K562 (cell line): ENCODE measurements around the gene FLT1.

Experiments
- EZH2 ChIP-seq: IDR thresholded peaks from 2 replicates; pipeline ENCODE4 v1.6.1; 2012; ENCODE audit warnings: low read depth, mild to moderate bottlenecking, inconsistent platforms, low read length, borderline replicate concordance
- HSF4 ChIP-seq: fragments of 250-450 bp; sonication (Bioruptor Pico); IDR thresholded peaks from 2 replicates; pipeline ENCODE4 v2.1.2; 2022; ENCODE audit warnings: mild to moderate bottlenecking, moderate library complexity, borderline replicate concordance
- MAFK ChIP-seq: IDR thresholded peaks from 2 replicates; pipeline ENCODE4 v1.6.1; 2011; ENCODE audit warnings: low read length, improper control_type of control experiment
- NR2C2 ChIP-seq, 2 experiments: fragments of 200-800 bp in 1 of 2; sonication (Bioruptor generic) in 1 of 2; sonication (generic) in 1 of 2; formaldehyde crosslinking in 1 of 2; IDR thresholded peaks; 2 replicates each; pipeline versions ENCODE4 v1.6.1 to v1.8.0; 2016 to 2022; ENCODE audit warnings: mild to moderate bottlenecking in 1 of 2, missing compliant biosample characterization in 1 of 2, missing genetic modification characterization in 1 of 2, missing genetic modification reagents in 1 of 2
- POLR2AphosphoS2 ChIP-seq: IDR thresholded peaks from 2 replicates; pipeline ENCODE4 v1.6.1; 2012; ENCODE audit warnings: low read length, improper control_type of control experiment
- USF2 ChIP-seq: sonication (generic); formaldehyde crosslinking; IDR thresholded peaks from 2 replicates; pipeline ENCODE4 v1.5.0; 2020; ENCODE audit warnings: missing genetic modification reagents
- YBX1 ChIP-seq: fragments of 450-650 bp; IDR thresholded peaks from 2 replicates; pipeline ENCODE4 v1.7.1; 2016; ENCODE audit warnings: mild to moderate bottlenecking
- ZNF140 ChIP-seq: fragments of 250-450 bp; sonication (Bioruptor Pico); IDR thresholded peaks from 2 replicates; pipeline ENCODE4 v1.8.0; 2021; ENCODE audit warnings: moderate library complexity, mild to moderate bottlenecking, inconsistent platforms
- ZNF311 ChIP-seq: fragments of 250-450 bp; sonication (Bioruptor Pico); IDR thresholded peaks from 2 replicates; pipeline ENCODE4 v1.4.0; 2020; ENCODE audit warnings: mild to moderate bottlenecking, moderate library complexity
- TF ChIP-seq, protein P1 (sequence below), 3 experiments: IDR thresholded peaks in 2 of 3; conservative IDR thresholded peaks in 1 of 3; 2 replicates each; pipeline ENCODE4 v1.5.1; 2011 to 2012; ENCODE audit warnings: low read length in 3 of 3, mild to moderate bottlenecking in 3 of 3, control low read depth in 2 of 3, improper control_type of control experiment in 1 of 3, inconsistent platforms in 1 of 3, low read depth in 1 of 3, mixed read lengths in 1 of 3, moderate library complexity in 1 of 3; ENCODE audit not compliant: insufficient read depth in 2 of 3

DNA sequence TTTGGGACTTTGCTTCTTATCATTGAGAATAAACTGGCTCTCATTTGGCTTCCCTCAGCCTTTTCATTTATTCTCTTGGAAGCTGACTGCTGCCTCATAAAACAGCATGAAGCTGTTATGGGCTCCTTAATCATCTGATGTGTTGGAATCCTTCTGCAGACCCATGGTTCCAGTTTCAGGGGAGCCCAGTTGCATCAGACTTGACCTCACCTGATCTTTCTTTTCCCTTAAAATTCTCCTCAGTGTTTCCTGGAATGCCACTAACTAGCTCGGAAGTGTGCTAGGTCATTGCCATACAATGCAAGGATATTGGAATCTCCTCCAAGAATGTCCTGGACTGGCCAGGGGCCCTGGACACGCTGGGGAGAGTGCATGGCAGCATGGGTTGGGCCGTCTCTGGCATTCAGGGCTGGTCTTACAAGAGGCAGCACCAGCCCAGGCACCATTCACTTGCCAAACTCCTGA lies 158.7 kb downstream of the FLT1 start:
- TF ChIP-seq MAFK (no peak), POLR2AphosphoS2 (no peak), HSF4 (CRISPR knock-in tag) (no peak), YBX1 (no peak), NR2C2 (CRISPR knock-in tag; IDR thresholded peaks at IDR 0.05) (no peak), NR2C2 (tag; IDR thresholded peaks at IDR 0.05) (no peak), EZH2 (no peak), ZNF311 (CRISPR knock-in tag) (no peak), USF2 (CRISPR knock-in tag) (no peak), ZNF140 (CRISPR knock-in tag) (no peak)
- TF ChIP-seq, protein P1, sequence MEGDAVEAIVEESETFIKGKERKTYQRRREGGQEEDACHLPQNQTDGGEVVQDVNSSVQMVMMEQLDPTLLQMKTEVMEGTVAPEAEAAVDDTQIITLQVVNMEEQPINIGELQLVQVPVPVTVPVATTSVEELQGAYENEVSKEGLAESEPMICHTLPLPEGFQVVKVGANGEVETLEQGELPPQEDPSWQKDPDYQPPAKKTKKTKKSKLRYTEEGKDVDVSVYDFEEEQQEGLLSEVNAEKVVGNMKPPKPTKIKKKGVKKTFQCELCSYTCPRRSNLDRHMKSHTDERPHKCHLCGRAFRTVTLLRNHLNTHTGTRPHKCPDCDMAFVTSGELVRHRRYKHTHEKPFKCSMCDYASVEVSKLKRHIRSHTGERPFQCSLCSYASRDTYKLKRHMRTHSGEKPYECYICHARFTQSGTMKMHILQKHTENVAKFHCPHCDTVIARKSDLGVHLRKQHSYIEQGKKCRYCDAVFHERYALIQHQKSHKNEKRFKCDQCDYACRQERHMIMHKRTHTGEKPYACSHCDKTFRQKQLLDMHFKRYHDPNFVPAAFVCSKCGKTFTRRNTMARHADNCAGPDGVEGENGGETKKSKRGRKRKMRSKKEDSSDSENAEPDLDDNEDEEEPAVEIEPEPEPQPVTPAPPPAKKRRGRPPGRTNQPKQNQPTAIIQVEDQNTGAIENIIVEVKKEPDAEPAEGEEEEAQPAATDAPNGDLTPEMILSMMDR (IDR thresholded peaks at IDR 0.05 in 2 of 3, conservative IDR thresholded peaks at IDR 0.05 in 1 of 3; ENCODE audit: insufficient read depth in 2 of 3, low read depth in 1 of 3, low read length in 3 of 3), result no peak
